SIG-M5 treated with dmso at 0.1 percent for 504 hours (cell line): ENCODE results near the gene ZNF619.

Experiments used
- DNase-seq: peaks from one replicate; lab custom pipeline; 2025; ENCODE audit not compliant: unreplicated experiment; lab: John Stamatoyannopoulos, UW

ZNF619 gene

DNA sequence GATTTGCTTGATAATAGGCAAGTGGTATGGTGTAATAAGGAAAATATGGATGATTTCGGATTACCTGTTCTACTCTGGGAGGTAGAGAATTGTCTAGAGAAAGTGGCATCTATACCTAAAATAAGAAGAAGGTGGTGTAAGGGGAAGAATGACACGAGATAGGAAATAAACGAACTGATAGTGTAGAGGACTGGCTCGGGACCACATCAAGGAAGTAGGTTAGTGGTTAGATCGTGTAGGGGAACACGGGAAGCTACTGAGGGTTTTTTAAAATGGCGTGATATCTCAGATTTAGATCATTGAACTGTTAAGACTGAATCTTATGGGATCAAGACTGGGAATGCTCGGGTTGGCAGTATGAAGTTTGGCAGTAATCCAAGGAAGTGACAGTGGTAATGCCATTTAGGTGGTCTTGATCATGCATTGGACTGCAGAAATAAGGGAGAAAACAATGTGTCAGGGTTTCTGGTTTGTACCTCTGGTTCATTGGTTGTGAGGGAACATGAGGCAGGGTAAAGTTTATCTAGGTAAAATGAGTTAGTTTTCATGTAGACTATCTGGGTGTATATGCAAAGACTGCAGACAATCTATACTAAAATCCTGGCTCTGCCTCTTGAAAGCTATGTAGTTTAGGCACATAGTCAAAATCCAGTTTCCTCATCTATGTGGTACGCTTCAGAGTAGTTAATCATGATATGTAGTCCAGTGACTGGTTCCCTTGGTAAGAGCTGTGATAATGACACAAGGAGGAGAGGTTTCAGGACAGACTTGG is 12.4 kb upstream of the ZNF619 start:
- DNase-seq: no peak

DNA sequence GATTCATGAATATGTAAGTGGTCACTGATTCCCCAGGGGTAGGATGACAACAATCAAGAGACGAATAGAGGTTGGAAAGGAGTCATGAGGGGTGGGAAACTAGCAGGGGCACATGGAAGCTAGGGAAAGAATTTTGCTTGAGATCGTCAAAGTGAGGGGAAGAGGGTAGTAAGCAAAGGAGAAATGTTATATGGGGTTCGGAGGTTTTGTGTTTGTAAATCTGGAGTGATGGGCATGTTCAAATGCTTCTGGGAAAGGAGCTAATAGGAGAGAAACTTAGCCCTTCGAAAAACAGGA is 11.9 kb upstream of the ZNF619 start:
- no peak for DNase-seq

DNA sequence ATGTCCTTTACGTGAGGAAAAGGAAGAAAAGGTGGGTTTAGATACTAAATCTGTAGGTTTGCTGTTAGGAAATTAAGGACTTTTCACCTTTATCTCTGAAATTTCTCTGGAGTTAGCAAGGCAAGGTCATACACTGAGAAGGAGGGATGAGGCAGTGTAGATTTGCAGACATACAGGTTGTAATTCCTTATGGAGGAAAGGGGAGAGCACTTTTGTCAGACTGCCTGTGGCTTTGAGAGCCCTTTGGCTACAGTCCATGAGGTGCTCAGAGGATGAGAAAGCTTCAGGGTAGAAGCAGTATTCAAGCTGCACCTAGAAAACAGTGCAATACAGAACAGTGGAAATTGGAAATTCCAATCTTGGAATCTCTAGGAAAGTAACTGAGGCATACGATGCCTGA is 11.5 kb upstream of the ZNF619 start:
- no peak for DNase-seq

DNA sequence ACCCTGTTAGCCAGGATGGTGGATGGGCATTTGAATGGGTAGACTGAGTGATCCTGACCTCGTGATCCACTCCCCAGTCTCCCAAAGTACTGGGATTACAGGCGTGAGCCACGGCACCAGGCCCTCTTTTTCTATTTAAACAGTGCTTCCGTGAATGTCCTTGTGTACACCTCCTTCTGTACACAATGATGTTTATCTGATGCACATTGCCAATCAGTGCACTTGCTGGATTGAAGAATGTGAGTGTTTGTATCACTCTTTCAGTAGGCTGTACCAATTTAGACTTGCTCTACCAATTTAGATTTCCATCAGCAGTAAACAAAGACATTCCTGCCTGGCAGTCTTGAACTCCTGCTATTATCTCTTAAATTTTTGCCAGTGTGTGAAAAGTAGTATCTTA is 8.9 kb upstream of the ZNF619 start:
- no peak for DNase-seq

DNA sequence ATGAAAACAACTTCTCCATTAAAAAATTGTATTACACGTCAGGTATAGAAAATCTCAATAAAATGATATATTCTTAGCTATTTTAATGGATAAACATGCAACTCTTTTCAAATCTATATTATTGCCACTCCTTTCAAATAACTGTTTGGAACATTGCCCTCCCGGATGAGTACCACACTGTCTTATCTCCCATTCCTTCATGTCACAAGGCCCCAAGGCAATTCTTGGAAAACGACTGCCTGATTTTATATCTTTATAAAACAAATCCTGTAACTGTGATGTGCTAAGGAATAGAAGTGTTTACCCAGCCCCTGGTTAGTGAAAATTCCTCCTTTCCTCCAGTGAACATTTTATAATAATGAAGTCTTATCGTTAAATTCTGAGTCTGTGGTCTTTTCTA is 6.2 kb upstream of the ZNF619 start:
- no peak for DNase-seq

DNA sequence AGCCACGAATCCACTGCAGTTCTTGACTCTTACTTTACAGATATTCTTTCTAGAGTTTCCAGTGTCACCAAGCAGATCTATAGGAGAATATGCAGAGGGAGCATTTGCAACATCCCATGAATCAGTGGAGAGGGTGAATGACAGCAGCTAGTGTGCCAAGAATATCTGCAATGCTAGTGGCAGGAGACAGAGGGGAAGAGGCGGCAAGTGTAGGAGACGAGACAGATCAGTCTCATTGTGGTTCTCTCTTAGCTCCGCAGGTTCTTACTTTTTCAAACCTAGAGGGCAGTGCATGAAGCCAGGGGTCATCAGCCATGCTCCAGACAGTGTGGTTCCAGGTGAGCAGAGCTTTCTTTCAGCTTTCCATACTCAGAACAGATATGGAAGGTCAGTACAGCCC is 744 bp downstream of the ZNF619 start:
- peak; percentile 69 for DNase-seq

DNA sequence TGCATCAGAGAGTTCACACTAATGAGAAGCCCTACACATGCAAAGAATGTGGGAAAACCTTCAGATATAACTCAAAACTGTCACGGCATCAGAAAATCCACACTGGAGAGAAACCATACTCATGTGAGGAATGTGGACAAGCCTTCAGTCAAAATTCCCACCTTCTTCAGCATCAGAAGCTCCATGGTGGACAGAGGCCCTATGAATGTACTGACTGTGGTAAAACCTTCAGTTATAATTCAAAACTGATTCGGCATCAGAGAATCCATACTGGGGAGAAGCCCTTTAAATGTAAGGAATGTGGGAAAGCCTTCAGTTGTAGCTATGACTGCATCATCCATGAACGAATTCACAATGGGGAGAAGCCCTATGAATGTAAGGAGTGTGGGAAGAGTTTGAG is 10.2 kb downstream of the ZNF619 start:
- DNase-seq: no peak

DNA sequence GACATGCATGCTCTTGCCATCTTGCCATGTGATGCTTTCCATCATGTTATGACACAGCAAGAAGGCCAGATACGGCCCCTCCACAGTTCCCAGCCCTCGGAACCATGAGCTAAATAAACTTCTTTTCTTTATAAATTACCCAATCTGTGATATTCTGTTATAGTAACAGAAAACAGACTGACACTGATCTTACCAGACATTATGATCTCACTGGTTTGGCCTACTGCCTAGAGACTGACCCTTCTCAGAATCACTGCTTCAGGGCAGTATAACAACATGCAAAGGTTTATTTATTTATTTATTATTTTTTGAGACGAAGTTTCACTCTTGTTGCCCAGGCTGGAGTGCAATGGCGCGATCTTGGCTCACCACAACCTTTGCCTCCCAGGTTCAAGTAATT is 14.0 kb downstream of the ZNF619 start:
- no peak for DNase-seq

DNA sequence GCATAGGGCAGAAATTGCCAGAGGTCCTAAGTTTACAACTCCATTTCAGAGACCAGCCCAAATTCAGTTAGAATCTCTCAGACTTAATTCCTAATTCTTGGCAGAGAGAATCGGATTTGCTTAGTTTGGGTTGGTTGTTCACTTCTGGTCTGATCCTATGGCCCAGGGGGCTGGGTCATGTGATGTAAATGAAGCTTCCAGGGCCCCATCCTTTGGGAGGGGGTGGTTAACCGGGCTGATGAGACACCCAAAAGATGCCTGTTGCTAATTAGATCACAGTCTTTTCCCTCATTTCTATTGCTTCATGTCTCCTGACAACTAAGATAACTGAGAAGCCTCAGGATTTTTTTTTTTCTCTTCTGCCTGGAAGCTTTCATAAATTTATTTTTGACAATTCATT is 17.8 kb downstream of the ZNF619 start:
- no peak for DNase-seq

DNA sequence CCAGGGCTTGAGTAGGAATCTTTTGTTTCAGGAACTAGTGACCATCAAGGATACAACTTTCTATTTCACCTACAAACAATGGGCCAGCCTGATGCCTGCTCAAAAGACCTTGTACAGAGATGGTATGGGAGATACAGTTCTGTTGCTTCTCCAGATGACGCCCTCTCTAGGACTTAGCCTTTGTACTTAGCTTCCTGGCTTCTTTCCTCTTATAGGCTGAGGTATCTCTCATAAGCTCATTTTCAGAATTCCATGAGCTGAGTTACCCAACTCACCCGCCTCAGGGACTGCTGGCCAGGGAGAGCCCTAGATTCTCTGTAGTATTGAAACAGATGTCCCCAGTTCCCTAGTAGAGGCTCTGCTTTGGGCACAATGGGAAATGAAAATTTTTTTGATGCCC is 20.4 kb downstream of the ZNF619 start:
- DNase-seq: no peak

DNA sequence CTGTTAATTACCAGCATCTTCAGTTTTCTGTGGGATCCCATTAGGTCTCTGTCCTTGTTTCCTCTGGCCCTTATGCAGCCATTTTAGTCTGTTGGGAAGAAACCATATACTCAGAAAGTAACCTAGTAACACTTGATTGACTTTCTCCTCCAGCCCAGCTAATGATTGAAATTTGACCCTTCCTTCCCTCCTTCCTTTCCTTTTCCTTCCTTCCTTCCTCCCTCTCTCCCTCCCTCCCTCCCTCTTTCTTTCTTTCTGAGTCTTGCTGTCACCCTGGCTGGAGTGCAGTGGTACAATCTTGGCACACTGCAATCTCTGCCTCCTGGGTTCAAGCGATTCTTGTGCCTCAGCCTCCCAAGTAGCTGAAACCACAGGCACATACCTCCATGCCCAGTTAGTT is 23.0 kb downstream of the ZNF619 start:
- no peak for DNase-seq

DNA sequence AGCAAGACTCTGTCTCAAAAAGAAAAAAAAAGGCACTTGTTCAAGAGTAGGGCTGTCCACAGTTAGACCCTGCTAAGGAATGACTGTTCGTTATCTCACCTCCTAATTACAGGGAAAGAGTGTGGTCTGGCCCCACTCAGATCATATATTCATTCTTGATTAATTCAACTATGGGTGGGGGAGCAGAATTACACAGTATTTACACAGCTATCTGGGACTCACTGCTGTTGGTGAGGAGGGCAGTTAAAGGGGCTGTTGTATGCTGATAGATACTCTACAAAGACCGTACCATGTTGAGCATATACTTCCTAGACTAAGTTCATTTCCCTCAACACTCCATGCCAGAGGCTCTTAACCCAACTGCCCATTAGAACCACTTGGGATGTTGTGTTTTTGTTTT is 25.1 kb downstream of the ZNF619 start:
- DNase-seq: no peak

DNA sequence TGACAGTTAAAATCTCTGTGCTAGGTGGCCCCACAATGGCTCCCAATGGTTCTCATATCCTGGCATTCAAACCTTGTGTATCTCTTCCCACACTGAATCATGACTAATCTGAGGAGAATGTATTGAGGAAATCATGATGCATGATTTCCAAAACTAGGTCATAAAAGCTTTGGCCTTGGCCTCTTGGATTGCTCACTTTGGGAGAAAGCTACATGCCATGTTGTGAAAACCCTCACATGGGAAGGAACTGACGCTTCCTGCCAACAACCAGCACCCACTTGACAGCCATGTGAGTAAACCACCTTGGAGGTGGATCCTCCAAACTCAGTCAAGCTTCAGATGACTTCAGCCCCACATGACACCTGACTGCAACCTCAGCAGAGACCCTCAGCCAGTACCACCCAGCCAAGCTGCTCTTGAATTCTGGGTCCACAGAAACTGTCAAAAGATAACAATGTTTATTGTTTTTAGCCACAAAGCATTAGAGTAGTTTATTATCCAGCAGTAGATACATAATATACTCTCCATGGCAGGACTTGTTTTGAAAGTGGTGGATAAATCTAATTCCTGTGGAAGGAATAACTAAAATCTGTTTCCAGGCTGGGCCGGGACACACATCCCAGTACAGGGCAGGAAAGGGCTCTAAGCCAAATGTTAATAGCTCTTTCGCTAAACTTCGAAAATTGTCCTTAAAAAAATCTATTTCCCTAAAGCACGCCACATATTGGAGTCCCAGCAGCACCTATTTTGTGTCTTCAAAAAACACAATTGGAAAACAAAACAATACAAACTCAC is 27.9 kb downstream of the ZNF619 start:
- DNase-seq: no peak

DNA sequence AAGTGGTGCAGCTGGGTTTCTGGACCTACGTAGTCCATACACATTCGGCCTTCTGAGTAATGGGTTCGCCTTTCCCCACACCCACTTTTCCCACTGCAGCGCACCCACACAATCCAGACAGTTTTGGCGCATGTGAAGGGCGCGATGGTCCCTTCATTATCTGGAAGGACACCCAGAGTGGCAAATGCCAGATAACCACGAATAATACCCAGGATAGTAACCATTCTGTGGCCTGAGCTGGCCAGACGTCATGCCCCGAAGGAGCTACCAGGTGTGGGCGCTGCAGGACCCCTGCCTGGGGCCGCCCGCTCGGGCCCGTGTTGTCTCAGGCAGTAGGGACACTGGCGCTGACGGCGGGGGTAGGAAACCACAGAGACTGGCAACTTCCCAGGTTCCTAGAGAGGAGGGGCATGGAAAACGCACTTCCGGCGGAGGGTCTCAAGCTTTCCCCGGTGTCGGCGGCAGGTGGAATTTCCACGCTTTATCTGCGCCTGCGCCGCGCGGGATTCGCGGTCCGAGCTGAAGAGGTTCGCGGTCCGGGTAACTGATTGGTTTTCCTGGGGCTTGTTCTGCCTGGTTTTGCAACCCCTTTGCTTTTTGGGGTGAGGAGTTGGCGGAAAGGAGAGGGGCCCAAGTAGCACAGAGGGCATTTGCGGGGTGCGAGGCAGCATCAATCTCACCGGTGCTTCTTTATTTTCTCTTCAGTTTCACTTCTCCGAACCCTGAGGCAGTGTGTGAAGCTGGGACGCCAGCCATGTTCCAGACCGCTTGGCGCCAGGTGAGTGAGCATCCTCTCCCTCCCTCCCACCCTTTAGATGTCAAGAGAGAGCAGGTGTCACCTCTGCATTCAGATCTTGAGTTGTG is 28.9 kb downstream of the ZNF619 start, which contains the start of gene ZNF620:
TSS of gene ZNF620 (plus strand) at position 441 of the 864 bp plus-strand sequence. CDS start at position 755, 314 bp downstream.
- peak; percentile 36 for DNase-seq

DNA sequence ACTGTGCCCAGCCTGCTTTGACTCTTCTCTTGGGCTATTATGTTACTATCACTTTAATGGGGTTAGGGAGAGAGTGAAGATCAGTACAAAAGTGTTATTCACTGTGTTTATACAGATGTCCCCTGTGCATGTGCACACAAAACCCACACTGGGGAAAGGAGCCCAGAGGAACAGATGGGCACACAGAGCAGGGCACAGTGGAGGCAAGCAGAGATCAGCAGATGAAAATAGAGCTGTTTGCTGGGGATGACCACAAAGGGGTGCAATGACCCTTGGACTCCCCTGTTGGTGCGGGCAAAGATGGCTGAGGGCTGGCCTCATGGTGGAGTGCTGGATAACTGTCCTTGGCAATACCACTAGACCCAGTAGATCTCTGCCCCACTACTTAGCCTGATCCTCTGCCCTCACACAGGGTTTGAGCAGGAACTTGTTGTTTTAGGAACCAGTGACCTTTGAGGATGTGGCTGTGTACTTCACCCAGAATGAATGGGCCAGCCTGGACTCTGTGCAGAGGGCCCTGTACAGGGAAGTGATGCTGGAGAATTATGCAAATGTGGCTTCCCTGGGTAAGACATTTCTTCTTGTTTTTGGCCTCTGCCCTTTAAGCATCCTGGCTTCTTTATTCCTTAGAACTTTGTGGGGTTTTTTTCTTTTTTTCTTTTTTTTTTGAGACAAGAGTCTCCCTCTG is 34.3 kb downstream of the ZNF619 start:
- no peak for DNase-seq

DNA sequence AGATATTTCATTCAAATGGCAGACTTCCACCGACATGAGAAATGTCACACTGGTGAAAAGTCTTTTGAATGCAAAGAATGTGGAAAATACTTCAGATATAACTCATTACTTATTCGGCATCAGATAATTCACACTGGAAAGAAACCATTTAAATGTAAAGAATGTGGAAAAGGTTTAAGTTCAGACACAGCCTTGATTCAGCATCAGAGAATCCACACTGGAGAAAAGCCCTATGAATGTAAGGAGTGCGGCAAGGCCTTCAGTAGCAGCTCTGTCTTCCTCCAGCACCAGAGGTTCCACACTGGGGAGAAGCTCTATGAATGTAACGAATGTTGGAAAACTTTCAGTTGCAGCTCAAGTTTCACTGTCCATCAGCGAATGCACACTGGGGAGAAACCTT is 39.3 kb downstream of the ZNF619 start:
- DNase-seq: no peak

DNA sequence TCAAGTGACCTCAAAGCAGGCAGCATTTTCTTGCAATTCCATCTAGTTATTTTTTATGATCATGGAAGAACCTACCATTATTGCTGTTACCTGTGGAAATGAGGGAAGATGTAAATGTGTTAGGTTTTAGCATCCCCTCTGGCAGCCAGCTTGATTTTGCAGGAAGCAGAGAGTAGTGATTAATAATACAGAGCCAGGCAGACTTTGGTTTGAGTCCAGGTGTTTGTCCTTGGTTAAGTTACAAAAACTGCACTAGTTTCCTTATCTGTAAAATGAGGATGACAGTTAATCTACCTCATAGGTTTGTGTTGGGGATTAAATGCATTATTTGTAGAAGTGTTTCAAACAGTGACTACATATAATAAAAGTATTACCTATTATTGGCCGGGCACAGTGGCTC is 41.1 kb downstream of the ZNF619 start:
- no peak for DNase-seq

DNA sequence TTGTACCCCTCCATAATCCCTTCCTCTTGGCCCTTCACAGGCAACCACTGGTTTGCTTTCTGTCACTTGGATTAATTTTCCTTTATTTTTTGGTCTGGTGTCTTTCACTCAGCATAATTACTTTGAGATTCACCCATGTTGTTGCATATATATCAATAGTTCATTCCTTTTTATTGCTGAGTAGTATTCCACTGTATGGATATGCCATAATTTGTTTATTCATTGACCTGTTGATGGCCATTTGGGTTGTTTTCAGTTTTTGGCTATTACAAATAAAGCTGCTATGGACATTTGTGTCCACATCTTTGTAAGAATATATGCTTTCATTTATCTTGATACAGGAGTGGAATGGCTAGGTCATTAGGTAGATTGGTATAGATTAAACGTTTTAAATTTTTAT is 41.9 kb downstream of the ZNF619 start:
- no peak for DNase-seq

DNA sequence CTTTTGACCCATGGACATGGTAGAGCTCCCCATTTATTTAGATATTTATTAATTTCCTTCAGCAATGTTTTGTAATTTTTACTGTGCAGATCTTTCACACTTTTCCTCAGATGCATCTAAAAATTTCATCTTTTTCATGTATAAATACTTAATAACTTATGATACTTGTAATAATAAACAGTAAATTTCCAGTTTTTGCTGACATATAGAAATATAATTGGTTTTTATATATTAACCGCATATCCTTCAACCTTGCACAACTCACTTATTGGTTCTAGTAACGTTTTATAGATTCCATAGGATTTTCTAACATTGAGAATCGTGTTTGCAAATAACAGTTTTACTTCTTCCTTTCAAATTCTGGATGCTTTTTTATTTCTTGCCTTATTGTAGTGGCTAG is 44.3 kb downstream of the ZNF619 start:
- DNase-seq: no peak

DNA sequence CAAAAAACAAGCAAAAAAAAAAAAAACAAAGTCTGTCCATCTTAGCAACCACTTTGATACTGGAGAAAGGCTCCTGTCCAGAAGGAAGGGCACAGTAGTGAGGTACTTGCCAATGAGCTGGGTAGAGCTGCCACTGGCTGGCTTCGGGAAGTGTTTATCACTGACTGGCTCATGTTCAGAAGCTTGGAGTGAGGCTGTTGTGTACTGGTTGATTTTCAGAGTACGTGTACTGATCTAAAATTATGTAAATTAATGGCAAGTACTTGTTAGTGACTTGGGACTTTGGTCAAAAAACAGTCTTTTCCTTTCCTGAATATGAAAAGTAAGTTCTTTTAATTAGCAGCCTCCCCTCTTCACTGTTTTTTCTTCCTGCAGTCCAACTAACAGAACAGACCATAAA is 46.9 kb downstream of the ZNF619 start:
- DNase-seq: no peak

DNA sequence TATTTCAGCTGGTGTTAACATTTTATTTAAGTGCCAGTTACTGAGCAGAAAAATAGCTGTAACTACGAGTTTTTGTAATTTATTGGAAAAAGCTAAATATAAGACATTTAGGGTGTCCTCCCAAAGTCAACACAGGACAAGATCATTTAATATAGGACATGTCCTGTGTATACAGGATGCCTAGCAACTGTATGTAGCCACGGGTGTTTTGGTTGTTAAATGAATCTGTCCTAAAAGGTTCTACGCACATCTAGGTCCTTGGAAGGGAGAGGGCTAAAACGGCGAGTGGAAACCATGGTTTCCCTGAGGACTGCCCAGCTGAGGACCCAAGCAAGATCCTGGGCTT is 47.3 kb downstream of the ZNF619 start:
- no peak for DNase-seq
